GM12878 (cell line): ENCODE data around the gene SLC2A8. TPM values are rescaled to one million over a fixed set of nuclear protein-coding genes. Genes with fewer than 3 reads are reported as not detected.

Experiments used
- ATAC-seq: fragments of 200-7000 bp; cut with Tn5 transposase; 3 replicates; pipeline ENCODE4 v1.9.1; 2020; ENCODE audit warnings: mild to moderate bottlenecking, moderate library complexity
- BruUV-seq: library from RNA; stranded (reverse); fragments of 400-500 nt; replicated peaks from 2 replicates; lab custom pipeline; 2021; lab: Mats Ljungman, UMichigan
- CTCF ChIA-PET: fragments of 300-600 bp; sonication (Branson Sonifier 250); formaldehyde crosslinking; extraction: SDS; loops from one replicate; lab custom pipeline; 2021; ENCODE audit warnings: inconsistent platforms; lab: Yijun Ruan, JAX
- POLR2A ChIA-PET: fragments of 350-600 bp; formaldehyde crosslinking; extraction: SDS; loops from one replicate; lab custom pipeline; 2021; ENCODE audit warnings: inconsistent platforms; lab: Charles Lee
- RAD21 ChIA-PET: fragments of 300-600 bp; sonication (Branson Sonifier 250); formaldehyde crosslinking; loops from one replicate; lab custom pipeline; 2023; ENCODE audit warnings: antibody characterized with exemption; ENCODE audit not compliant: unreplicated experiment; lab: Charles Lee
- SMC1A ChIA-PET: fragments of 300-600 bp; sonication (Branson Sonifier 250); formaldehyde crosslinking; loops from one replicate; lab custom pipeline; 2023; ENCODE audit not compliant: unreplicated experiment, uncharacterized antibody; lab: Charles Lee
- DNase-seq: peaks from one replicate; pipeline ENCODE4 v3.0.0-alpha.2; 2011; ENCODE audit warnings: low read depth, low spot score
- FAIRE-seq: peaks from 3 replicates; lab custom pipeline; 2011; peaks lifted over from hg19 to GRCh38; lab: Jason Lieb, UNC
- H2AFZ ChIP-seq: 2 replicates; pipeline ENCODE4 v1.6.0; 2011; ENCODE audit warnings: low read depth, low read length, control low read depth; ENCODE audit not compliant: control insufficient read depth
- H3K27ac ChIP-seq: 2 replicates; pipeline ENCODE4 v1.5.1; 2011; ENCODE audit warnings: control low read depth; ENCODE audit not compliant: control insufficient read depth, insufficient read depth
- H3K27me3 ChIP-seq, 2 experiments: replicated peaks in 1 of 2; 2 replicates each; pipeline versions ENCODE4 v1.6.0 to v1.6.1; 2011; ENCODE audit warnings: low read length in 1 of 2; ENCODE audit not compliant: control insufficient read depth in 2 of 2, insufficient read depth in 2 of 2
- H3K36me3 ChIP-seq, 2 experiments: 2 replicates each; pipeline ENCODE4 v1.5.1; 2011; ENCODE audit warnings: low read length in 1 of 2; ENCODE audit not compliant: control insufficient read depth in 2 of 2, insufficient read depth in 2 of 2
- H3K4me1 ChIP-seq: 2 replicates; pipeline ENCODE4 v1.6.1; 2011; ENCODE audit warnings: mild to moderate bottlenecking, low read length, moderate library complexity, mixed read lengths; ENCODE audit not compliant: control insufficient read depth, insufficient read depth
- H3K4me2 ChIP-seq: 2 replicates; pipeline ENCODE4 v1.6.0; 2011; ENCODE audit warnings: control low read depth; ENCODE audit not compliant: control insufficient read depth, insufficient read depth
- H3K4me3 ChIP-seq: fragments of 200-600 bp; sonication (generic); 2 replicates; pipeline ENCODE4 v1.5.1; 2016
- H3K79me2 ChIP-seq: 2 replicates; pipeline ENCODE4 v1.6.0; 2011; ENCODE audit warnings: low read length; ENCODE audit not compliant: control insufficient read depth, insufficient read depth
- H3K9ac ChIP-seq: 2 replicates; pipeline ENCODE4 v1.8.0; 2011; ENCODE audit warnings: low read length, control low read depth, mixed read lengths; ENCODE audit not compliant: control insufficient read depth, insufficient read depth
- H3K9me3 ChIP-seq: replicated peaks from 3 replicates; pipeline ENCODE4 v1.5.1; 2011; ENCODE audit warnings: mild to moderate bottlenecking, low read length; ENCODE audit not compliant: control insufficient read depth, insufficient read depth
- H4K20me1 ChIP-seq: 2 replicates; pipeline ENCODE4 v1.6.0; 2011; ENCODE audit not compliant: control insufficient read depth, insufficient read depth
- BRCA1 ChIP-seq: IDR thresholded peaks from 2 replicates; pipeline ENCODE4 v1.6.1; 2011; ENCODE audit warnings: low read depth, low read length, improper control_type of control experiment
- EGR1 ChIP-seq, 2 experiments: IDR thresholded peaks; 1 replicate in 1 of 2; 2 replicates in 1 of 2; pipeline ENCODE4 v1.6.1; 2011 to 2012; ENCODE audit warnings: low read depth in 2 of 2, low read length in 2 of 2, borderline replicate concordance in 1 of 2, mild to moderate bottlenecking in 1 of 2, moderate library complexity in 1 of 2
- ESRRA ChIP-seq: IDR thresholded peaks from 2 replicates; pipeline ENCODE4 v1.6.1; 2012; ENCODE audit warnings: mild to moderate bottlenecking, low read length, improper control_type of control experiment
- JUNB ChIP-seq: IDR thresholded peaks from 2 replicates; pipeline ENCODE4 v1.6.1; 2016; ENCODE audit warnings: antibody characterized with exemption, mild to moderate bottlenecking
- KAT2A ChIP-seq: conservative IDR thresholded peaks from 2 replicates; pipeline ENCODE4 v1.6.1; 2011; ENCODE audit warnings: low read depth, low read length; ENCODE audit not compliant: control insufficient read depth
- KLF5 ChIP-seq: fragments of 450-650 bp; IDR thresholded peaks from 2 replicates; pipeline ENCODE4 v1.6.1; 2014; ENCODE audit warnings: mild to moderate bottlenecking; ENCODE audit not compliant: partially characterized antibody
- MEF2A ChIP-seq: IDR thresholded peaks from 2 replicates; pipeline ENCODE4 v1.6.1; 2011; ENCODE audit warnings: low read depth, mild to moderate bottlenecking, low read length, moderate library complexity; ENCODE audit not compliant: insufficient read depth
- RFX5 ChIP-seq: IDR thresholded peaks from 2 replicates; pipeline ENCODE4 v1.6.1; 2011; ENCODE audit warnings: low read depth, low read length, improper control_type of control experiment
- SP1 ChIP-seq: IDR thresholded peaks from one replicate; pipeline ENCODE4 v1.6.1; 2011; ENCODE audit warnings: low read depth, low read length
- WGBS: methylation state at CpG from one replicate; pipeline ENCODE4 v1.1.6; 2016; ENCODE audit warnings: low lambda C conversion rate; ENCODE audit not compliant: insufficient replicate concordance, insufficient coverage; ENCODE audit errors: missing lambda C conversion rate; 5-methylcytosine and 5-hydroxymethylcytosine counted together
- in situ Hi-C: fragments of 300-500 bp; cut with MboI; formaldehyde crosslinking; loops from 9 replicates; pipeline ENCODE4 v1.14.3; 2018; ENCODE audit warnings: mixed read lengths
- intact Hi-C: fragments of 100-400 bp; cut with micrococcal nuclease; formaldehyde crosslinking; loops from one replicate; pipeline ENCODE4 v1.14.2; 2022; ENCODE audit not compliant: unreplicated experiment
- polyA plus RNA-seq, 11 experiments: library from polyadenylated mRNA; depleted of rRNA in 4 of 11; unstranded in 6 of 11; stranded (reverse) in 5 of 11; fragments of >200 nt; fragmentation: Nextera tagmentation in 4 of 11; fragmentation: Illumina TruSeq in 1 of 11; extraction: Ambion mirVana in 4 of 11; extraction: Trizol in 1 of 11; gene quantifications; 1 replicate in 1 of 11; 2 replicates in 10 of 11; pipeline versions ENCODE4 v1.2.1 to v1.2.3, GENCODE V29; 2011 to 2016; ENCODE audit warnings: inconsistent platforms in 2 of 11, missing spikeins in 2 of 11, low read depth in 1 of 11
- total RNA-seq, 4 experiments: library from RNA; depleted of rRNA in 3 of 4; stranded (reverse); fragments of >200 nt in 3 of 4; fragmentation: Illumina TruSeq in 1 of 4; extraction: Trizol in 1 of 4; gene quantifications; 2 replicates each; pipeline versions ENCODE4 v1.2.1 to v1.2.3, GENCODE V29; 2013 to 2021
- TF ChIP-seq, protein P1 (sequence below): IDR thresholded peaks from 2 replicates; pipeline ENCODE4 v1.6.1; 2011; ENCODE audit warnings: low read depth, mild to moderate bottlenecking, low read length, moderate library complexity, borderline replicate concordance; ENCODE audit errors: extremely low read depth
- TF ChIP-seq, protein P2 (sequence below): fragments of 450-650 bp; IDR thresholded peaks from 2 replicates; pipeline ENCODE4 v1.6.1; 2017; ENCODE audit warnings: mild to moderate bottlenecking
- TF ChIP-seq, protein P3 (sequence below): fragments of 450-650 bp; IDR thresholded peaks from 2 replicates; pipeline ENCODE4 v1.6.1; 2016; ENCODE audit warnings: mild to moderate bottlenecking, moderate library complexity, borderline replicate concordance

The SLC2A8 gene
- total and polyA plus RNA-seq, 10 of the 15 experiments (the other 5 are each of a cell fraction or from before 2014, with no cell fraction given), result 0.31 to 22.7 (median 10.0) TPM

DNA sequence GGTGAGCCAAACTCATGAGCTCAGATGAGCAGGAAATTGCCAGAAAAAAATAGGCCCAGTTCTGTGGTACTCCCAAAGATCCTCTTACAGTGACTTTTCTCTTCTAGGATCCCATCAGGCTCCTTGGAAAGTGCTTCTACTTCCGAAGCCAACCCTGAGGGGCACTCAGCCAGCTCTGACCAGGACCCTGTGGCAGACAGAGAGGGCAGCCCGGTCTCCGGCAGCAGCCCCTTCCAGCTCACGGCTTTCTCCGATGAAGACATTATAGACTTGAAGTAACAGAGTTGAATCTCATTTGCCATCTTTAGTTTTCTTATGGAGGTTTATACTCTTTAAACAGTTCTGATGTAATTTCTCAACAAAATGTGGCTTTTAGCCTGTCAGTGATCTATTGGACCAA is 4.0 kb upstream of the SLC2A8 start:
- Histone ChIP-seq H3K36me3 (no peaks in the 10 kb centered on the region), H3K9me3 (no peaks in the 10 kb centered on the region), H4K20me1 (no peaks in the 10 kb centered on the region), H3K9ac (no peak overlapping the region), H2AFZ (no peak overlapping the region), H3K79me2 (peaks cover 4% of the 10 kb centered on the region), H3K4me3 (no peak overlapping the region), H3K4me1 (peaks cover 28% of the 10 kb centered on the region)
- no peak for DNase-seq
- WGBS, result 87% methylated on average over 5 of the region's 5 CpGs
- intact Hi-C loops, result no loop called here
- no peak for ATAC-seq
- ChIA-PET POLR2A (no interaction called here), RAD21 (no interaction called here)
- in situ Hi-C loops, result no loop called here
- no peak for FAIRE-seq
- TF ChIP-seq MEF2A (no peak), SP1 (no peak), KAT2A (no peak), RFX5 (no peak), BRCA1 (no peak), EGR1 (IDR thresholded peaks at IDR 0.05; ENCODE audit: borderline replicate concordance in 1 of 2, low read depth in 2 of 2, low read length in 2 of 2) (no peak), JUNB (no peak), KLF5 (no peak), ESRRA (no peak)
- TF ChIP-seq, protein P1, sequence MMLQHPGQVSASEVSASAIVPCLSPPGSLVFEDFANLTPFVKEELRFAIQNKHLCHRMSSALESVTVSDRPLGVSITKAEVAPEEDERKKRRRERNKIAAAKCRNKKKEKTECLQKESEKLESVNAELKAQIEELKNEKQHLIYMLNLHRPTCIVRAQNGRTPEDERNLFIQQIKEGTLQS, result no peak
- TF ChIP-seq, protein P2, sequence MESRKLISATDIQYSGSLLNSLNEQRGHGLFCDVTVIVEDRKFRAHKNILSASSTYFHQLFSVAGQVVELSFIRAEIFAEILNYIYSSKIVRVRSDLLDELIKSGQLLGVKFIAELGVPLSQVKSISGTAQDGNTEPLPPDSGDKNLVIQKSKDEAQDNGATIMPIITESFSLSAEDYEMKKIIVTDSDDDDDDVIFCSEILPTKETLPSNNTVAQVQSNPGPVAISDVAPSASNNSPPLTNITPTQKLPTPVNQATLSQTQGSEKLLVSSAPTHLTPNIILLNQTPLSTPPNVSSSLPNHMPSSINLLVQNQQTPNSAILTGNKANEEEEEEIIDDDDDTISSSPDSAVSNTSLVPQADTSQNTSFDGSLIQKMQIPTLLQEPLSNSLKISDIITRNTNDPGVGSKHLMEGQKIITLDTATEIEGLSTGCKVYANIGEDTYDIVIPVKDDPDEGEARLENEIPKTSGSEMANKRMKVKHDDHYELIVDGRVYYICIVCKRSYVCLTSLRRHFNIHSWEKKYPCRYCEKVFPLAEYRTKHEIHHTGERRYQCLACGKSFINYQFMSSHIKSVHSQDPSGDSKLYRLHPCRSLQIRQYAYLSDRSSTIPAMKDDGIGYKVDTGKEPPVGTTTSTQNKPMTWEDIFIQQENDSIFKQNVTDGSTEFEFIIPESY, result no peak
- TF ChIP-seq, protein P3, sequence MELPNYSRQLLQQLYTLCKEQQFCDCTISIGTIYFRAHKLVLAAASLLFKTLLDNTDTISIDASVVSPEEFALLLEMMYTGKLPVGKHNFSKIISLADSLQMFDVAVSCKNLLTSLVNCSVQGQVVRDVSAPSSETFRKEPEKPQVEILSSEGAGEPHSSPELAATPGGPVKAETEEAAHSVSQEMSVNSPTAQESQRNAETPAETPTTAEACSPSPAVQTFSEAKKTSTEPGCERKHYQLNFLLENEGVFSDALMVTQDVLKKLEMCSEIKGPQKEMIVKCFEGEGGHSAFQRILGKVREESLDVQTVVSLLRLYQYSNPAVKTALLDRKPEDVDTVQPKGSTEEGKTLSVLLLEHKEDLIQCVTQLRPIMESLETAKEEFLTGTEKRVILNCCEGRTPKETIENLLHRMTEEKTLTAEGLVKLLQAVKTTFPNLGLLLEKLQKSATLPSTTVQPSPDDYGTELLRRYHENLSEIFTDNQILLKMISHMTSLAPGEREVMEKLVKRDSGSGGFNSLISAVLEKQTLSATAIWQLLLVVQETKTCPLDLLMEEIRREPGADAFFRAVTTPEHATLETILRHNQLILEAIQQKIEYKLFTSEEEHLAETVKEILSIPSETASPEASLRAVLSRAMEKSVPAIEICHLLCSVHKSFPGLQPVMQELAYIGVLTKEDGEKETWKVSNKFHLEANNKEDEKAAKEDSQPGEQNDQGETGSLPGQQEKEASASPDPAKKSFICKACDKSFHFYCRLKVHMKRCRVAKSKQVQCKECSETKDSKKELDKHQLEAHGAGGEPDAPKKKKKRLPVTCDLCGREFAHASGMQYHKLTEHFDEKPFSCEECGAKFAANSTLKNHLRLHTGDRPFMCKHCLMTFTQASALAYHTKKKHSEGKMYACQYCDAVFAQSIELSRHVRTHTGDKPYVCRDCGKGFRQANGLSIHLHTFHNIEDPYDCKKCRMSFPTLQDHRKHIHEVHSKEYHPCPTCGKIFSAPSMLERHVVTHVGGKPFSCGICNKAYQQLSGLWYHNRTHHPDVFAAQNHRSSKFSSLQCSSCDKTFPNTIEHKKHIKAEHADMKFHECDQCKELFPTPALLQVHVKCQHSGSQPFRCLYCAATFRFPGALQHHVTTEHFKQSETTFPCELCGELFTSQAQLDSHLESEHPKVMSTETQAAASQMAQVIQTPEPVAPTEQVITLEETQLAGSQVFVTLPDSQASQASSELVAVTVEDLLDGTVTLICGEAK, result no peak
- TF ChIP-seq, all 136 proteins: peak for 0
- no peak overlapping the region for H3K4me2 ChIP-seq
- ChIA-PET SMC1A (interaction anchor here (0.8 to 1.6 kb wide), 3 partner anchors 8 to 79 kb away, joined by 3 to 4 read pairs (median 3); no protein-coding TSS in a partner anchor), CTCF (interaction anchor here (0.6 to 1.2 kb wide), 2 partner anchors 13 to 586 kb away, joined by 3 read pairs; no protein-coding TSS in a partner anchor)
- no peaks in the 10 kb centered on the region for H3K27me3 ChIP-seq
- H3K27ac ChIP-seq, result no peak overlapping the region
- BruUV-seq, result no TSS peak
